HepG2 (cell line): ENCODE results near the gene VAC14. TPM values are rescaled to one million over a fixed set of nuclear protein-coding genes. Genes with fewer than 3 reads are reported as not detected.

Experiments
- ATAC-seq: fragments of 200-7000 bp; cut with Tn5 transposase; 3 replicates; pipeline ENCODE4 v1.9.1; 2020; ENCODE audit warnings: mild to moderate bottlenecking, moderate library complexity
- BruUV-seq: library from RNA; stranded (reverse); fragments of 400-500 nt; replicated peaks from 2 replicates; lab custom pipeline; 2021; lab: Mats Ljungman, UMichigan
- CTCF ChIA-PET: fragments of 300-600 bp; formaldehyde crosslinking; extraction: SDS; loops from one replicate; lab custom pipeline; 2021; ENCODE audit warnings: low total read pairs, inconsistent platforms, low intra/inter-chr PET ratio; lab: Yijun Ruan, JAX
- POLR2A ChIA-PET: fragments of 350-600 bp; sonication (Branson Sonifier 250); formaldehyde crosslinking; loops from one replicate; lab custom pipeline; 2020; ENCODE audit warnings: antibody characterized with exemption, inconsistent platforms; lab: Yijun Ruan, JAX
- DNase-seq: peaks from one replicate; pipeline ENCODE4 v3.0.0-alpha.2; 2015; ENCODE audit warnings: low spot score
- FAIRE-seq: peaks from 3 replicates; lab custom pipeline; 2011; peaks lifted over from hg19 to GRCh38; lab: Jason Lieb, UNC
- H2AFZ ChIP-seq: one replicate; pipeline ENCODE4 v1.6.1; 2011; ENCODE audit warnings: low read length, inconsistent platforms
- H3K27ac ChIP-seq: fragments of 300-600 bp; 3 replicates; pipeline ENCODE4 v1.8.0; 2011; ENCODE audit warnings: mixed run types, mild to moderate bottlenecking, mixed read lengths, low read length, inconsistent platforms; ENCODE audit not compliant: insufficient read depth; ENCODE audit errors: extremely low read length
- H3K27me3 ChIP-seq, 2 experiments: fragments of 200-600 bp in 1 of 2; 2 replicates in 1 of 2; 3 replicates in 1 of 2; pipeline versions ENCODE4 v1.6.0 to v1.8.0; 2011; ENCODE audit warnings: low read length in 2 of 2, mild to moderate bottlenecking in 2 of 2, moderate library complexity in 2 of 2, inconsistent platforms in 1 of 2; ENCODE audit not compliant: insufficient read depth in 2 of 2, control insufficient read depth in 1 of 2
- H3K36me3 ChIP-seq, 2 experiments: fragments of 200-600 bp in 1 of 2; replicated peaks in 1 of 2; 2 replicates in 1 of 2; 3 replicates in 1 of 2; pipeline versions ENCODE4 v1.5.1 to v1.8.0; 2011; ENCODE audit warnings: low read length in 2 of 2, inconsistent platforms in 1 of 2; ENCODE audit not compliant: insufficient read depth in 2 of 2, control insufficient read depth in 1 of 2
- H3K4me1 ChIP-seq: 2 replicates; pipeline ENCODE4 v1.5.1; 2012; ENCODE audit warnings: low read length, inconsistent platforms; ENCODE audit not compliant: insufficient read depth
- H3K4me2 ChIP-seq: 2 replicates; pipeline ENCODE4 v1.6.0; 2011; ENCODE audit warnings: low read depth, low read length, inconsistent platforms
- H3K4me3 ChIP-seq, 3 experiments: fragments of 200-600 bp in 1 of 3; sonication (generic), shearing (Covaris generic) in 1 of 3; replicated peaks in 1 of 3; 2 replicates each; pipeline ENCODE4 v1.5.1; 2011 to 2016; ENCODE audit warnings: low read length in 3 of 3, inconsistent platforms in 2 of 3, low read depth in 2 of 3, mild to moderate bottlenecking in 2 of 3, control low read depth in 1 of 3, mixed read lengths in 1 of 3; ENCODE audit not compliant: insufficient read depth in 1 of 3
- H3K79me2 ChIP-seq: one replicate; pipeline ENCODE4 v1.6.1; 2011; ENCODE audit warnings: low read length, inconsistent platforms; ENCODE audit not compliant: insufficient read depth
- H3K9ac ChIP-seq: 2 replicates; pipeline ENCODE4 v1.6.0; 2011; ENCODE audit warnings: mild to moderate bottlenecking, low read depth, low read length, inconsistent platforms; ENCODE audit not compliant: insufficient read depth
- H3K9me3 ChIP-seq: 2 replicates; pipeline ENCODE4 v1.5.1; 2012; ENCODE audit warnings: mild to moderate bottlenecking, low read length
- H4K20me1 ChIP-seq: 2 replicates; pipeline ENCODE4 v1.6.0; 2011; ENCODE audit warnings: inconsistent platforms, mild to moderate bottlenecking, low read length, moderate library complexity; ENCODE audit not compliant: insufficient read depth
- KDM6A ChIP-seq: IDR thresholded peaks from 2 replicates; pipeline ENCODE4 v1.6.1; 2016; ENCODE audit warnings: low read depth
- MAZ ChIP-seq, 2 experiments: sonication (generic) in 1 of 2; formaldehyde crosslinking in 1 of 2; IDR thresholded peaks; 2 replicates each; pipeline versions ENCODE4 v1.5.0 to v1.6.1; 2012 to 2020; ENCODE audit warnings: low read depth in 2 of 2, mild to moderate bottlenecking in 2 of 2, borderline replicate concordance in 1 of 2, improper control_type of control experiment in 1 of 2, low read length in 1 of 2, missing genetic modification reagents in 1 of 2, moderate library complexity in 1 of 2
- NFIB ChIP-seq: sonication (generic); formaldehyde crosslinking; IDR thresholded peaks from 2 replicates; pipeline ENCODE4 v1.9.0; 2021; ENCODE audit warnings: missing genetic modification reagents, mild to moderate bottlenecking, borderline replicate concordance
- PRDM10 ChIP-seq: sonication (generic); formaldehyde crosslinking; IDR thresholded peaks from 2 replicates; pipeline ENCODE4 v1.4.0; 2020; ENCODE audit warnings: low read depth, missing genetic modification reagents
- RELA ChIP-seq: sonication (generic); formaldehyde crosslinking; IDR thresholded peaks from 2 replicates; pipeline ENCODE4 v1.4.0; 2020; ENCODE audit warnings: missing genetic modification reagents
- ZNF292 ChIP-seq: sonication (generic); formaldehyde crosslinking; IDR thresholded peaks from 2 replicates; pipeline ENCODE4 v1.8.1; 2022; ENCODE audit warnings: mild to moderate bottlenecking, low read depth, missing genetic modification reagents, borderline replicate concordance
- ZNF484 ChIP-seq: sonication (generic); formaldehyde crosslinking; IDR thresholded peaks from 2 replicates; pipeline ENCODE4 v1.5.1; 2020; ENCODE audit warnings: mild to moderate bottlenecking, low read depth, missing genetic modification reagents, borderline replicate concordance
- ZNF501 ChIP-seq: sonication (generic); formaldehyde crosslinking; IDR thresholded peaks from 2 replicates; pipeline ENCODE4 v1.5.1; 2020; ENCODE audit warnings: mild to moderate bottlenecking, moderate library complexity, missing genetic modification reagents
- ZNF557 ChIP-seq: sonication (generic); formaldehyde crosslinking; IDR thresholded peaks from 2 replicates; pipeline ENCODE4 v1.4.0; 2020; ENCODE audit warnings: missing genetic modification reagents
- WGBS: methylation state at CpG from one replicate; pipeline ENCODE4 v1.1.6; 2017; ENCODE audit warnings: low lambda C conversion rate; 5-methylcytosine and 5-hydroxymethylcytosine counted together
- in situ Hi-C: cut with HindIII; loops from 2 replicates; pipeline ENCODE4 v1.10.0; 2017; ENCODE audit warnings: low pct_unique_long_range_greater_than_20kb; ENCODE audit not compliant: extremely low pct_ligation_motif_present
- intact Hi-C: fragments of 100-400 bp; cut with micrococcal nuclease; formaldehyde crosslinking; loops from one replicate; pipeline ENCODE4 v1.10.0; 2022; ENCODE audit not compliant: unreplicated experiment
- polyA plus RNA-seq, 8 experiments: library from polyadenylated mRNA; depleted of rRNA in 3 of 8; stranded (reverse) in 7 of 8; unstranded in 1 of 8; fragments of >200 nt; fragmentation: Illumina TruSeq in 4 of 8; extraction: Trizol in 4 of 8; gene quantifications; 2 replicates each; pipeline versions ENCODE4 v1.2.1 to v1.2.3, GENCODE V29; 2011 to 2016; ENCODE audit warnings: low read depth in 4 of 8, missing spikeins in 1 of 8, mixed read lengths in 1 of 8; ENCODE audit not compliant: insufficient read depth in 1 of 8
- total RNA-seq, 5 experiments: library from RNA; depleted of rRNA; stranded (reverse); fragments of >200 nt; fragmentation: Illumina TruSeq; extraction: Trizol; gene quantifications; 2 replicates each; pipeline ENCODE4 v1.2.3, GENCODE V29; 2016; ENCODE audit warnings: low read depth in 1 of 5

VAC14 gene
- total and polyA plus RNA-seq, 2 of the 13 experiments (the other 11 are each of a cell fraction or from before 2014, with no cell fraction given): 23.5 to 24.6 TPM

GRCh38 chr16:70780546-70780945 lies 20.4 kb downstream of the VAC14 start:
- Histone ChIP-seq H3K79me2 (no peaks in the 10 kb centered on the region), H3K9ac (no peak overlapping the region), H3K4me2 (no peak overlapping the region), H4K20me1 (no peaks in the 10 kb centered on the region), H3K9me3 (no peaks in the 10 kb centered on the region), H3K36me3 (peaks cover 54 to 81% of the 10 kb centered on the region in 2 experiments), H3K4me3 (no peak overlapping the region), H3K27me3 (no peaks in the 10 kb centered on the region), H2AFZ (no peak overlapping the region), H3K27ac (no peak overlapping the region), H3K4me1 (peaks cover 6% of the 10 kb centered on the region; the same call in 1 of the 2 replicates)
- in situ Hi-C loops: no loop called here
- DNase-seq (no peak), FAIRE-seq (no peak), ATAC-seq (no peak)
- ChIA-PET POLR2A (no interaction called here), CTCF (no interaction called here)
- intact Hi-C loops: no loop called here
- WGBS: 87% methylated on average over 2 of the region's 10 CpGs
- BruUV-seq: no TSS peak
- TF ChIP-seq PRDM10 (no peak), ZNF557 (CRISPR knock-in tag) (no peak), ZNF501 (no peak), ZNF292 (CRISPR knock-in tag) (no peak), MAZ (IDR thresholded peaks at IDR 0.05; ENCODE audit: borderline replicate concordance, low read depth, low read length) (no peak), MAZ (CRISPR knock-in tag; IDR thresholded peaks at IDR 0.05; ENCODE audit: low read depth) (no peak), RELA (CRISPR knock-in tag) (no peak), NFIB (CRISPR knock-in tag) (0 out of 2 replicates have a peak, but pooled peaks have one; percentile 39), KDM6A (CRISPR knock-in tag) (no peak), ZNF484 (no peak)
